ENCODE results near the gene RNF220.
"Not testable (repeated sequence)": the region's sequence is repeated elsewhere in the genome, so short reads cannot be mapped to it uniquely, and the experiment has no call there.

RNF220 gene

DNA sequence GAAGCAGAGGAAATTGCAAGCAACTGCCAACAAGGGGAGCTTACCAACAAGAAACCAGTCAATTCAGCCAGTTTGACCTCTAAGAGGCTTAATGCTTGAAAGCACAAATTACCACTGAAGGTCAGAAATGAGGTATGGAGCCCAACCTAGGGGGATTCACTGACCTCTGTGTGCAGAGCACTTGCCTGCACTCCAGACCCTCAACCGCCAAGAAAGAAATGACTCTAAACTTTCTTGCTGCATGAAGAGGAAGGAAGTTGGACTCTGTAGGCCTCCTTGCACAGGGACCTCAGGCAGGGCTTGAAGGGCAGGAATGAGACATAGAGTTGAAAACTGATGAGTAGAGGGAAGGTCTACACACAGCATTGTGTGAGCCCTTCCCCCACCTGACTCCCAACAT, 279.5 kb downstream of the RNF220 start:
- DNase-seq = peak; percentile 77

DNA sequence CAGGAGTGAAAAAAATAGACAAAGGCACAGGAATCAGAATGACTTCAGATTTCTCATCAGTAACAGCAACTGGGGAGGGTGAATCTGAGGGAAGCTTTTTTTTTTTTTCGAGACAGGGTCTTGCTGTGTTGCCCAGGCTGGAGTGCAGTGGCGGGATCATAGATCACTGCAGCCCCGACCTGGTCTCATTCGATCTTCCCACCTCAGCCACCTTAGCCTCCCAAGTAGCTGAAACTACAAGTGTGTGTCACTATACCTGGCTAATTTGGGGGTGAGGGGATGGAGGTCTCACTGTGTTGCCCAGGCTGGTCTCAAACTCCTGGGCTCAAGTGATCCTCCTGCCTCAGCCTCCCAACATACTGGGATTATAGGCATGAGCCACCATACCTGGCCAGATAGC, 280.2 kb downstream of the RNF220 start:
- no peak for DNase-seq

DNA sequence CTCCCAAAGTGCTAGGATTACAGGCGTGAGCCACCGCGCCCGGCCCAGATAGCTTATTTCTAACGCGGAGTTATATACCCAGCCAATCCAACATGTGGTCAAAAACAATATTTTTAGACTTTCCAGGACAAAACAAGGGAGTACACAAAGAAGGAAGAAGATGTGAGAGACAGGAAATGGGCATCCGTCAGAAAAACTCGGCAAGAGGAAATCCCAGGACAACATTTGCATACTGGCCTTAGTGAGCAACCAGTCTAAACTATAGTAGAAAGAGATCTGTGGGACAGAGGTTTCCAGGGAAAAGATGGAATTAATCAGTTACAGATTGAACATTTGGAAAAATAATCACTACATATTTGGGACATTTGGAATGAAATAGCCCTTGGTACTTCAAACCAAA, 280.8 kb downstream of the RNF220 start:
- no peak for DNase-seq

DNA sequence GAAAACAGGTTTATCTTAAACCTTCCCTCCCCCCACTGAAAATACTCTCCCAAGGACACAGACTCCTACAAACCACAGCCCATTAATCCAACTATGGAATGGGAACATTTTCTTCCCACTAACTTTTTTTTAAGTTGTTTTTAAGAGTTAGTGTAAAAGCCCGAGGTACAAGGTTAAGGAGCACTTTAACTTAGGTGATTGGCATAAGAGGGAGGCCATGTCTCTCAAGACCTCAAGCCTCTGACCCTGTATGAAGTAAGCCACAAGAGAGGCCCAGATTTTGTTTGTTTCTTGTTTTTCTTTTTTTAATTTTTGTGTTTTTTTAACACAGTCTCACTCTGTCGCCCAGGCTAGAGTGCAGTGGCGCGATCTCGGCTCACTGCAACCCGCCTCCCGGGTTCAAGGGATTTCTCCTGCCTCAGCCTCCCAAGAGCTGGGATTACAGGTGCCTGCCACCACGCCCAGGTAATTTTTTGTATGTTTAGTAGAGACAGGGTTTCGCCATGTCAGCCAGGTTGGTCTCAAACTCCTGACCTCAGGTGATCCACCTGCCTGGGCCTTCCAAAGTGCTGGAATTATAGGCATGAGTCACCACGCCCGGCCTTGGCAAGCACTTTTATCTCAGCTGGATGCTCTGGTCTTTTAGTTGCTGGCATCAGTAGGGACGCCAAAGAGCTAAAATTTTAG, 283.8 kb downstream of the RNF220 start:
- DNase-seq = no peak

DNA sequence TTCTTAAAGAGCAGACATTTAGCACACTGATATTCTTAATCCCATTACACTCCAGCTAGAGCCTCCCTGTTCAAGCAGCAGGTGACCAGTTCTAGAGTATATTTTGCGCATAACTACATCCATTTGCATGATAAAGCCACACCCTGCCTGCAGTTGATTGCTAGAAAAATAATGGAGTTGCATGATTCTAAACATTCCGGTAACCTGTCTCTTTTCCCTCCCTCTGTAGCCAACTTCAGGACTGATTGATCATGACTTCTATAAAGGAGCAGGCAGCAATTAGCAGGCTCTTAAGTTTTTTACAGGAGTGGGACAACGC, 284.4 kb downstream of the RNF220 start:
- DNase-seq = no peak

DNA sequence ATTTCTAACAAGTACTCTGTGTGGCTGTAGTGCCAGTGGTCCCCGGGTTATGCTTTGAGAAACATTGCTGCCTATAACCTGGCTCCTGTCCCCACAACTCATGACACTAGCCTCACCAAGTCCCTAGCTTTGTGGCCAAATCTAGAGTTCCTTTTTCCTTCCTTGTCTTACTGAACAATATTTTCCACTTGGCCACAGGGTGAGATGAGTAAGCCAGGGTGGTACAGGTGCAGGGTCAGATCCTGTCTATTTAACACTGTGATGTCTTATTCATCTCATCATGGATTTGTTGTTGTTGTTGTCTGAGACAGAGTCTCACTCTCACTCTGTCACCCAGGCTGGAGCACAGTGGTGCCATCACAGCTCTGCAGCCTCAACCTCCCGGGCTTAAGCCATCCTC, 288.1 kb downstream of the RNF220 start:
- no peak for DNase-seq

DNA sequence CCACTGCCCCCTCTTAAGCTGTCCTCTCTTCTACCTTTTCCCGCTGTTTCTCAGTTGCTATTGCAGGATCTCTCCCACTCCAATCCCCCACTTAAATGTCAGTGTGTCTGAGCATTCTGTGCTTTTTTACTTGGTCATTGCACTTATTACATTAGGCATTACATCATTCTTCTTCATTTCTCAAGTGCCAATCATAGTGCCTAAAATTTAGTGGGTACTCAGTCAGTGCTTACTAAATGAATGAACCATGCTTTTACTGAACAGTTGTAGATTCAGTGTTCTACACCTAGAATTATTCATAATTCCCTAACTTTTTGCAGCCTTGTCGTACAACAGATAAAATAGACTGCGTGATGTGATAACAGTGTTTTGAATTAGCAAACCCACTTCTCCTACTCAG, 288.8 kb downstream of the RNF220 start:
- no peak for DNase-seq

DNA sequence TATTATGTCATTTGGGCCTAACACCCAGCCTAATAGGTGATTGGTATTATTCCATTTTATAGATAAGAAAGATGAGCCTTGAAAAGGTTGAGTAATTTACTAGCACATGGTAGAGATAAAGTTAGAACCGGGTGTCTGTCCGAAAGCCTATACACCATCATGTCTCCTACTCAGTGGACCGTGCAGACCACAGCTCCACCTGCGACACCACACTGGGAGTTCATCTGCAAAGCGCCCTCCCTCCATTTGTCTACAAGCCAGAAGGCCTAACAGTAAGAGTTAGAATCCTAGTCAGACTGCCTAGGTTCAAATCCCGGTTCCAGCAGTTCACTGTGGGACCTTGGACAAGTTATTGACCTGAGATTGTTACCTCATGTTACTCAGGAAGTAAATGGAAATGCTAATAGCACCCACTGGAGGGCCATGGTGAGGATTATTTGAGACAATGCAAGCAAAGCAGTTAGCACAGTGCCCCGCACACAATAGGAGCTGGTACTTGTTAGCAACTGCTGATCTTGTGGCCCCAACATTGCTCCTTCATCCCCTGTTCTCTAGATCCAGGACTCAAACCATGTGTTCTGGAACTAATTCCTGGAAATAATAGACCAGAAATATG, 289.9 kb downstream of the RNF220 start:
- DNase-seq = no peak

DNA sequence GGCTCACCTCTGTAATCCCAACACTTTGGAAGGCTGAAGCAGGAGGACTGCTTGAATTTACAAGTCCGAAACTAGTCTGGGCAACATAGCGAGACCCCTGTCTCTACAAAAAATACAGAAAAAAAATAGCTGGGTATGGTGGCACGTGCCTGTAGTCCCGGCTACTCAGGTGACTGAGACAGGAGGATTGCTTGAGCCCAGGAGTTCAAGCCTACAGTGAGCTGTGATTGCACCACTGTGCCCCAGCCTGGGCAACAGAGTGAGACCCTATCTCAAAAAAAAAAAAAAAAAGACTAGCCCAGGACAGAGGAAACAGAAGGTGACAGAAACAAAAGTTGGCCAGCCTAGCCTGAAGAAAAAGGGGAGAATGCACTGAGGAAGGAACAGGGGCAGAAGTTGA, 290.6 kb downstream of the RNF220 start:
- DNase-seq = no peak

DNA sequence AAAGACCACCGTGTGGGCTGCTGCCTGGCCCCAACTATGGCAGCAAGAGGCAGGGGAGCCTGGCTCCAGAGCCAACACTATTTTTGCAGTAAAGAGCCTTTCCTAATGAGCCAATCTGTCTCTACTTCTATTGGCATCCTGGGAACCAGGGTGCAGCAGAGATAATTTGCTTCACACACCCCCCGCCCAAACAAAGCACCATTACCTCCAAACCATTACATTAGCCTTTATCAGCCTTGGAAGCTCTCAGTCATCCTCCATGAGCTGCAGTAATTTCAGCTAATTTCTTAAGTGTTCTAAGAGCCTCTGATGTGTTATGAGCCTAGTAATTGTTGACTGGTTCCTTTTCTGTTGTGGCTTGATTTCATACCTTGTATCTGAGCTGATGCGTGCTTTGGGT, 291.0 kb downstream of the RNF220 start:
- no peak for DNase-seq

DNA sequence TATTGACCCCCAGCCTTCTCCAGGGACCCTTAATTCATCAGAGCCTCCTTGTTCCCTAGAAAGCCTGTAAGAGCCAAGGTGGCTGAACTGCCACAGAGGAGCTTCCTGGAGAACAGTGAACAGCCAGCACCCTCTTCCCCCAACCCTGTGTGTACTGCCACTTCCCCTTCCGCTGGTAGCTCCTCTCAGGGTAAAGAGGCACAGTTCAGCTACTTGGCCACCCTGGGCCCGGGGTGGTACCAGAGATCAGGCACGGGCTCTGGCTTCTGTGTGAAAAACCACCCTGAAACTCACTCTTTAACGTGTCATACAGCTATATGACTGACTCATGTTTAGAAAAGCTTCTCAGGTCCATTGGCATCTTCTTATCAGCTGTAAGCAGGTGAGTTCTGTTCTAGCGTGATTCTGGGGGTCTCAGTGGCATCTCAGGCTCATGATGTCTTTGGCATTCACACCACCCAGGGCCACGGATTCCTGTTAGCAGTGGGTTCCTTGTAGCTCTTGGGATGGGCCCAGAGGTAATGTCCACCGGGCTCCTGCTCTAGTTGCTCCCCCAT, 291.8 kb downstream of the RNF220 start:
- DNase-seq = no peak

DNA sequence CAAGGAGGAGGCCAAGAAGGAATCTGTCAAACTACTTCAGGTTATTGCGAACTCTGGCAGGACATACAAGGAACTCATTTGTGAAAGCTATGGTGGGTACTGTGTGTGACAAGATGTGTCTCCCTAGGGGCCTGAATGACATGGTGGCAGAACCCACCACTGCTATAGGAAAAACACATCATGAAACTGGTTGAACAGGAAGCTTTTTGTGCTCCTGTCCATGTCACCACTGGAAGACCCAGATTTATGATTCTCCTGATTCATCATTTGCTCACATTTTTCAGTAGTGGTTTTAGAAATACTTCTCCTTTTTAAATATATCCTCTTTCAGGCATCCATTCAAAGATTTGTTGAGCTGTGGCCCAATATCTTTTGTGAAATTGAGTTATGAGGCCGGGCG, 293.1 kb downstream of the RNF220 start:
- no peak for DNase-seq

DNA sequence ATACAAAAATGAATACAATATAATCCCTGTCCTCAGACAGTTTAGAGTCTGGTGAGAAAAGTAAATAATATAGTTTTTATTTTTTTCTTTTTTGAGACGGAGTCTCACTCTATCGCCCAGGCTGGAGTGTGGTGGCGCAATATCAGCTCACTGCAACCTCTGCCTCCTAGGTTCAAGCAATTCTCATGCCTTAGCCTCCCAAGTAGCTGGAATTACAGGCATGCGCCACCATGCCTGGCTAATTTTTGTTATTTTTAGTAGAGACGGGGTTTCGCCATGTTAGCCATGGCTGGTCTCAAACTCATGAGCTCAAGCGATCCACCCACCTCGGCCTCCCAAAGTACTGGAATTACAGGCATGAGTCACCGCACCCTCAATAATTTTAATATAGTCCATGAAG, 294.3 kb downstream of the RNF220 start:
- DNase-seq = not testable (repeated sequence)

DNA sequence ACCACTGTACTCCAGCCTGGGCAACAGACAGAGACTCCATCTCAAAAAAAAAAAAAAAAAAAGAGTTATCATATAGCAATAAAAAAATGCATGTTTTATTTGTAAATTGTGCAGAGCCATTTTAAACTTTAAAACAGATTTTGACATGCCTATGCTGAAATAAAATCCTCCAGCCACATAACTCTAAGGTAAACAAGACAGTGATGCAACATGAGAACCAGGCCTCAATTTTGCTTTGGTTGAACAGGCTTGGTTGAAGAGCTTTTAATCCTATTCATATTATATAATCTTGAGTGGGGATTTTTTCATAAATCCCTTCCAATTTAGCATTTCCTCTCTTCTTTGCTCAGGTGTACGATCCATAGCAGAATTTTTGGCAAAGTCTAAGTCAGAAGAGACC, 295.5 kb downstream of the RNF220 start:
- no peak for DNase-seq

DNA sequence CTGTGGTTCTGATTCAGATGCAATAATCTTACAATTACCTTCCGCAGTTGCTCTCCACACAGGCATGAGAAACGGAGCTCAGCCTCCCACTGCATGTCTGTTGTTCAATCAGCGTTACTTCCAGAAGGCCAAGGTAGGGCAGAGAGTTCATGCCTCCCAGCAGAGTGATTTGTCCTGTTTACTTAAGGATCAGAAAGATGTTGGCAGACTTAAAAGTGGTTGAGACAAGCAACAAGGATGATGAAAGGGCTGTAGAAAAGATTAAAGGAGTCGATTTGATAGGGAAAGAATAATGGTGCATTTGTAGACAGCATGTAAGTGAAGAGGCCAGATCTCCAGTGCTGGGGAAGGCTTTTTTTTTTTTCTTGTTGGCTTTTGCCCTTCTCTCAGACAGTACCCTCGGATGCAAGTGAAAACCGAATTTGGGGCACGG, 296.1 kb downstream of the RNF220 start:
- no peak for DNase-seq
